Measurements from ENCODE around the gene MAP2K2.
A peak's percentile ranks its signal among the peaks of the same experiment; 100 is the strongest.

The MAP2K2 gene

DNA sequence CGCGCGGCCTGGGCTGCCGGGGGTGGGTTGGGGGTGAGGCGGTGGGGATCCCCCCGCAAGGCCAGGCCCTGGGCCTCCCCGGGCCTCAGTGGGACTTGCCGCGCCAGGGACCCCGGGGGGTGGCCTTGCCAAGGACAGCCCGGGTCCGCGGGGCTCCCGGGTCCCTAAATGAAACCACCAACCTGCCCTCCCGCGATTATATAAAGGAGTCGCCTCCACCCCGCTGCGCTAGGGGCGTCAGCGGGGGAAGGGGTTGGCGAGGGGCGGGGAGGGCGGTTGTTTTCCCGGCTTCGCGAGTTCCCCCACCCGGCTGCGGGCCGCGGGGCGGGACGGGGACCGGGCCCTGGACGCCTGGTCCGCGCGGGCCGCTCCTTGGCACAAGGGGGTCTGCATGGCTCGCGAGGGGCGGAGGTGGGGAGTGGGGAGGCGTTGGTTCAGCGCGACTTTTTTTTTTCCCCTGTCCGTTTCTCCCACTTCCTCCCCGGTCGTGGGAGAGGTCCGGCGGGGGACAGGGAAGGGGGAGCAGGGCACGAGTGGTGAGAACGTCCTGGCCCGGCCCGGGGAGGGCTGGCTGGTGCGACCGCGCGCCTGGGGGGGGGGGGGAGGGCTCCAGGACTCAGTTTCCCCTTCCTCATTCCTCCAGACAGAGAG lies 56.4 kb downstream of the MAP2K2 start:
- Histone ChIP-seq H2BK12ac (ENCODE audit: low read length) (no peak overlapping the region), H3K27me3 (ENCODE audit: control insufficient read depth in 3 of 3, insufficient read depth in 3 of 3, low read depth in 1 of 3, low read length in 3 of 3) (peaks cover 4 to 21% (median 20%) of the 10 kb centered on the region in 3 experiments), H2AK5ac (ENCODE audit: low read depth, low read length) (no peak overlapping the region), H4K8ac (ENCODE audit: low read depth, low read length) (no peak overlapping the region), H3K9ac (ENCODE audit: low read depth, low read length, poor library complexity) (peak overlapping the region; percentile 0), H3K4ac (ENCODE audit: low read length) (no peak overlapping the region), H3K14ac (ENCODE audit: low read length) (no peak overlapping the region), H3K23ac (ENCODE audit: low read depth, low read length, poor library complexity) (peak overlapping the region; percentile 39), H3K79me1 (ENCODE audit: low read depth, low read length) (peaks cover 16% of the 10 kb centered on the region), H3K4me1 (ENCODE audit: control insufficient read depth in 2 of 2, insufficient read depth in 1 of 2, low read depth in 1 of 2, low read length in 2 of 2) (peaks cover 4 to 7% of the 10 kb centered on the region in 2 donors), H2BK120ac (ENCODE audit: low read depth, low read length) (no peak overlapping the region), H3K18ac (ENCODE audit: low read length) (peak overlapping the region; percentile 66), H3K4me2 (ENCODE audit: insufficient read depth, low read length, poor library complexity, severe bottlenecking) (peak overlapping the region; percentile 97), H2BK15ac (ENCODE audit: low read length) (peak overlapping the region; percentile 12), H2AFZ (ENCODE audit: low read length) (peak overlapping the region; percentile 92), H2BK5ac (ENCODE audit: low read length) (no peak overlapping the region), H4K91ac (ENCODE audit: low read depth, low read length, poor library complexity) (no peak overlapping the region), H3K4me3 (ENCODE audit: low read length in 2 of 2) (peak overlapping the region in 1 of 2 donors; percentile 69), H3K36me3 (replicated peaks in 1 of 2; ENCODE audit: control insufficient read depth in 2 of 2, insufficient read depth in 2 of 2, low read length in 2 of 2) (peaks cover 2 to 6% of the 10 kb centered on the region in 2 donors), H3K27ac (replicated peaks; ENCODE audit: low read length) (no peak overlapping the region), H3K9me3 (replicated peaks in 1 of 2; ENCODE audit: control insufficient read depth in 2 of 2, insufficient read depth in 1 of 2, low read depth in 1 of 2, low read length in 2 of 2) (peaks cover 0 to 1% of the 10 kb centered on the region in 2 donors)
- DNase-seq (ENCODE audit: low spot score): no peak
- WGBS, 2 donors (ENCODE audit: extremely low coverage in 2 of 2, insufficient read length in 2 of 2, insufficient replicate concordance in 1 of 2): no CpG with 5 or more reads among the region's 58 CpGs

DNA sequence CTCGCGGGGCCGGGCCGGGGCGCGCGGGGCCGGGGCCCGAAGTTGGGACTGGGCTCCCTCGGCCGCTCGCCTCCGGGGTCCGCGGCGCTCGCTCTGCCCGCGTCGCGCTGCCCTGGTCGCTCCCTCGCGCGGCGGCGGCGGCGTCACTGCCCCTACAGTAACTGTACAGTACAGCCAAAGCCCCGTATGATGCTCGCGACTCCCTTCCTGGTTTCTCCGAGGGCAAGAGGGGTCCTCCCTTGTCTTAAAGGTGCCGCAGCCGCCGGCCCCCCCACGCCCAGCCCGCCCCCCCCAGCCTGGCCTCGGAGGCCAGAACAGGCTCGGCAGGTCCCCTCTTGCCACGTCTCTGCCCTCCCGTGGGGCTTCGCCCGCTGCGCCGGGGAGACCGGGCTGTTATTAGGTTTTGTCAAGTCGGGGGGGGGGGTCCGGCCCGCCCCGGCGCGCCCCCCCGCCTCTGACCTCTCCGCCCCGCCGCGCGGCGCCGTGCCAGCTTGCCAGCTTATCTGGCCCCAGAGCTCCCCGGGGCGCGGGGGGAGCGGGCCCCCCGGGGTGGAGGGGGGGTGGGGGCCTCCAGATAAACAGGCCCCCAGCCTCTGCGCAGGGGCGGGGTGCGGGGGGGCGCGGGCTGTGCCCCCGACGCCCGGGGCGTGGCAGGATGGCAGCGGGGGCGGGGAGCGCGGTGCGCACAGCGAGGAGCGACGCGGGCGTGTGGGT lies 57.1 kb downstream of the MAP2K2 start, which contains the start of gene ZBTB7A:
TSS of gene ZBTB7A (minus strand) at position 218 of the 714 bp plus-strand sequence. CDS start 11,667 bp downstream, outside the sequence.
- peaks cover 4 to 7% of the 10 kb centered on the region in 2 donors for H3K4me1 ChIP-seq (ENCODE audit: control insufficient read depth in 2 of 2, insufficient read depth in 1 of 2, low read depth in 1 of 2, low read length in 2 of 2)
- peak within 1 kb of the TSS; percentile 46 for H2AK5ac ChIP-seq (ENCODE audit: low read depth, low read length)
- no peak within 1 kb of the TSS for H3K27ac ChIP-seq (replicated peaks; ENCODE audit: low read length)
- peak within 1 kb of the TSS; percentile 94 for H3K18ac ChIP-seq (ENCODE audit: low read length)
- no peak within 1 kb of the TSS for H4K91ac ChIP-seq (ENCODE audit: low read depth, low read length, poor library complexity)
- peaks cover 4 to 21% (median 20%) of the 10 kb centered on the region in 3 experiments for H3K27me3 ChIP-seq (ENCODE audit: control insufficient read depth in 3 of 3, insufficient read depth in 3 of 3, low read depth in 1 of 3, low read length in 3 of 3)
- no peak within 1 kb of the TSS for H3K14ac ChIP-seq (ENCODE audit: low read length)
- H2BK5ac ChIP-seq (ENCODE audit: low read length): no peak within 1 kb of the TSS
- peak within 1 kb of the TSS; percentile 81 for H2BK120ac ChIP-seq (ENCODE audit: low read depth, low read length)
- H3K23ac ChIP-seq (ENCODE audit: low read depth, low read length, poor library complexity): peak within 1 kb of the TSS; percentile 39
- H3K4me2 ChIP-seq (ENCODE audit: insufficient read depth, low read length, poor library complexity, severe bottlenecking): peak within 1 kb of the TSS; percentile 97
- peak within 1 kb of the TSS; percentile 85 for H2BK15ac ChIP-seq (ENCODE audit: low read length)
- peaks cover 20% of the 10 kb centered on the region for H3K79me1 ChIP-seq (ENCODE audit: low read depth, low read length)
- peak within 1 kb of the TSS; percentile 22 for H2BK12ac ChIP-seq (ENCODE audit: low read length)
- H2AFZ ChIP-seq (ENCODE audit: low read length): peak within 1 kb of the TSS; percentile 92
- peaks cover 0 to 1% of the 10 kb centered on the region in 2 donors for H3K9me3 ChIP-seq (replicated peaks in 1 of 2; ENCODE audit: control insufficient read depth in 2 of 2, insufficient read depth in 1 of 2, low read depth in 1 of 2, low read length in 2 of 2)
- no CpG with 5 or more reads among the region's 85 CpGs for WGBS, 2 donors (ENCODE audit: extremely low coverage in 2 of 2, insufficient read length in 2 of 2, insufficient replicate concordance in 1 of 2)
- no peak within 1 kb of the TSS for H4K8ac ChIP-seq (ENCODE audit: low read depth, low read length)
- peak within 1 kb of the TSS; percentile 59 to 82 for H3K4me3 ChIP-seq (ENCODE audit: low read length in 2 of 2)
- H3K9ac ChIP-seq (ENCODE audit: low read depth, low read length, poor library complexity): peak within 1 kb of the TSS; percentile 91
- no peak for DNase-seq (ENCODE audit: low spot score)
- no peak within 1 kb of the TSS for H3K4ac ChIP-seq (ENCODE audit: low read length)
- H3K36me3 ChIP-seq (replicated peaks in 1 of 2; ENCODE audit: control insufficient read depth in 2 of 2, insufficient read depth in 2 of 2, low read length in 2 of 2): peaks cover 2 to 6% of the 10 kb centered on the region in 2 donors

DNA sequence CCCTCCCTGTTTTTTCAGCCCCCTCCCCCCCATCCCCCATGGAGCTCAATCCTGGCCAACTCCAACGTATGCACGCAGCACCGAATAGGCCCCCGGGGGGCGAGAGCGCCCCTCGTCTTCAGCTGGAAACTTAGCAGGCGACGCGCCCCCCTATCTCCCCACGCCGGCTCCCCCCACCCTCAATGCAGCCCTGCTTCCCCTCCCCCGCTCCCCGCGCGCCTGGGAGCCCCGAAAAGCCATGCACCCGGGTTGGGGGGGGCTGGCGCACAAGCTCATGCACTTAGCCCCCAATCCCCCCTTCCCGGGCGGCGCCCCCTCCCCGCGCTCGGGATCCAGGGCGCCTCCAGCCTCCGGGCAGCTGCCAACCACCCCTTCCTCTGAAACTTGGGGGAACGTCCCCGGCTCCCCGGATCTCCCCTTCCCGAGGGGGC lies 57.7 kb downstream of the MAP2K2 start:
- Histone ChIP-seq H3K4ac (ENCODE audit: low read length) (no peak overlapping the region), H3K27me3 (ENCODE audit: control insufficient read depth in 3 of 3, insufficient read depth in 3 of 3, low read depth in 1 of 3, low read length in 3 of 3) (peaks cover 4 to 21% (median 20%) of the 10 kb centered on the region in 3 experiments), H3K18ac (ENCODE audit: low read length) (peak overlapping the region; percentile 94), H3K23ac (ENCODE audit: low read depth, low read length, poor library complexity) (no peak overlapping the region), H3K14ac (ENCODE audit: low read length) (no peak overlapping the region), H4K8ac (ENCODE audit: low read depth, low read length) (no peak overlapping the region), H2BK15ac (ENCODE audit: low read length) (peak overlapping the region; percentile 85), H3K4me1 (ENCODE audit: control insufficient read depth in 2 of 2, insufficient read depth in 1 of 2, low read depth in 1 of 2, low read length in 2 of 2) (peaks cover 4 to 7% of the 10 kb centered on the region in 2 donors), H3K36me3 (replicated peaks in 1 of 2; ENCODE audit: control insufficient read depth in 2 of 2, insufficient read depth in 2 of 2, low read length in 2 of 2) (peaks cover 2 to 6% of the 10 kb centered on the region in 2 donors), H3K79me1 (ENCODE audit: low read depth, low read length) (peaks cover 25% of the 10 kb centered on the region), H3K4me2 (ENCODE audit: insufficient read depth, low read length, poor library complexity, severe bottlenecking) (peak overlapping the region; percentile 97), H4K91ac (ENCODE audit: low read depth, low read length, poor library complexity) (no peak overlapping the region), H3K27ac (replicated peaks; ENCODE audit: low read length) (no peak overlapping the region), H2BK12ac (ENCODE audit: low read length) (peak overlapping the region; percentile 22), H3K9ac (ENCODE audit: low read depth, low read length, poor library complexity) (peak overlapping the region; percentile 44), H2AFZ (ENCODE audit: low read length) (peak overlapping the region; percentile 92), H2BK120ac (ENCODE audit: low read depth, low read length) (peak overlapping the region; percentile 81), H3K9me3 (replicated peaks in 1 of 2; ENCODE audit: control insufficient read depth in 2 of 2, insufficient read depth in 1 of 2, low read depth in 1 of 2, low read length in 2 of 2) (peaks cover 0 to 1% of the 10 kb centered on the region in 2 donors), H2BK5ac (ENCODE audit: low read length) (no peak overlapping the region), H2AK5ac (ENCODE audit: low read depth, low read length) (peak overlapping the region; percentile 46), H3K4me3 (ENCODE audit: low read length in 2 of 2) (peak overlapping the region; percentile 59 to 82)
- no peak for DNase-seq (ENCODE audit: low spot score)
- no CpG with 5 or more reads among the region's 31 CpGs for WGBS, 2 donors (ENCODE audit: extremely low coverage in 2 of 2, insufficient read length in 2 of 2, insufficient replicate concordance in 1 of 2)

Data from neuronal stem cell (in vitro differentiated cells).